Mononuclear cell (primary cell): ENCODE results near the gene OST4. TPM values are rescaled to one million over a fixed set of nuclear protein-coding genes. Genes with fewer than 3 reads are reported as not detected.
"Not testable (repeated sequence)": the region's sequence is repeated elsewhere in the genome, so short reads cannot be mapped to it uniquely, and the experiment has no call there.

ENCODE experiments used
- H3K27me3 ChIP-seq: 2 replicates; pipeline ENCODE4 v1.6.0; 2011; ENCODE audit warnings: low read length, control low read depth; ENCODE audit not compliant: insufficient read depth
- H3K4me1 ChIP-seq: 2 replicates; pipeline ENCODE4 v1.5.1; 2011; ENCODE audit warnings: mild to moderate bottlenecking, low read length, control low read depth; ENCODE audit not compliant: insufficient read depth
- H3K4me3 ChIP-seq: 2 replicates; pipeline ENCODE4 v1.5.1; 2011; ENCODE audit warnings: mild to moderate bottlenecking, low read length, moderate library complexity
- H3K9me3 ChIP-seq: 2 replicates; pipeline ENCODE4 v1.5.1; 2011; ENCODE audit warnings: low read depth, mild to moderate bottlenecking, control low read depth, low read length
- total RNA-seq: library from RNA; depleted of rRNA; stranded (reverse); fragments of >200 nt; gene quantifications from one replicate; pipeline ENCODE4 v1.2.3, GENCODE V29; 2012

Gene OST4
- 222 TPM for total RNA-seq

GRCh38 chr2:27071277-27071989 lies at the start of gene OST4:
TSS of gene OST4 (minus strand) at chr2:27071654.
- no peaks in the 10 kb centered on the region for H3K9me3 ChIP-seq
- H3K27me3 ChIP-seq, result no peaks in the 10 kb centered on the region
- peak within 1 kb of the TSS; percentile 94 for H3K4me3 ChIP-seq
- peaks cover 53% of the 10 kb centered on the region for H3K4me1 ChIP-seq

GRCh38 chr2:27119330-27119670 lies 47.8 kb upstream of the OST4 start:
- Histone ChIP-seq H3K27me3 (peaks cover 22% of the 10 kb centered on the region), H3K4me1 (peaks cover 33% of the 10 kb centered on the region)
- not testable (repeated sequence) for H3K4me3 ChIP-seq, H3K9me3 ChIP-seq

GRCh38 chr2:27118525-27119329 lies 47.3 kb upstream of the OST4 start, which contains the start of gene CGREF1:
TSS of gene CGREF1 (minus strand) at chr2:27119128. CDS start at chr2:27104366, 14,762 bp downstream.
- Histone ChIP-seq H3K27me3 (peaks cover 22% of the 10 kb centered on the region), H3K4me3 (no peak within 1 kb of the TSS)

GRCh38 chr2:27117995-27118524 lies 46.6 kb upstream of the OST4 start:
- Histone ChIP-seq H3K9me3 (no peaks in the 10 kb centered on the region), H3K4me1 (peaks cover 23% of the 10 kb centered on the region), H3K4me3 (no peak overlapping the region), H3K27me3 (peaks cover 22% of the 10 kb centered on the region)

More at GRCh38 chr2:27118525-27119329, 47.3 kb upstream of the OST4 start, which contains the start of gene CGREF1:
- H3K9me3 ChIP-seq, result no peaks in the 10 kb centered on the region
- peaks cover 29% of the 10 kb centered on the region for H3K4me1 ChIP-seq

GRCh38 chr2:27115519-27115918 lies 44.1 kb upstream of the OST4 start:
- Histone ChIP-seq H3K27me3 (peaks cover 20% of the 10 kb centered on the region), H3K4me3 (no peak overlapping the region), H3K9me3 (no peaks in the 10 kb centered on the region), H3K4me1 (peaks cover 12% of the 10 kb centered on the region)

GRCh38 chr2:27111392-27112078 lies 40.1 kb upstream of the OST4 start:
- not testable (repeated sequence) for H3K4me1 ChIP-seq, H3K27me3 ChIP-seq, H3K9me3 ChIP-seq, H3K4me3 ChIP-seq

- not testable (repeated sequence) for H3K27me3 ChIP-seq, H3K9me3 ChIP-seq, H3K4me3 ChIP-seq, H3K4me1 ChIP-seq
Measured at GRCh38 chr2:27110603-27111352, 39.3 kb upstream of the OST4 start.

- no peaks in the 10 kb centered on the region for H3K27me3 ChIP-seq
- no peaks in the 10 kb centered on the region for H3K4me1 ChIP-seq
- no peak overlapping the region for H3K4me3 ChIP-seq
- H3K9me3 ChIP-seq, result no peaks in the 10 kb centered on the region
Measured at GRCh38 chr2:27109083-27109482, 37.6 kb upstream of the OST4 start.

GRCh38 chr2:27108221-27108620 lies 36.8 kb upstream of the OST4 start:
- Histone ChIP-seq H3K4me3 (no peak overlapping the region), H3K9me3 (no peaks in the 10 kb centered on the region), H3K27me3 (no peaks in the 10 kb centered on the region), H3K4me1 (no peaks in the 10 kb centered on the region)

GRCh38 chr2:27105981-27106380 lies 34.5 kb upstream of the OST4 start:
- Histone ChIP-seq H3K9me3 (no peaks in the 10 kb centered on the region), H3K4me3 (no peak overlapping the region), H3K4me1 (no peaks in the 10 kb centered on the region), H3K27me3 (no peaks in the 10 kb centered on the region)

GRCh38 chr2:27102329-27102728 lies 30.9 kb upstream of the OST4 start:
- Histone ChIP-seq H3K9me3 (no peaks in the 10 kb centered on the region), H3K4me1 (peaks cover 2% of the 10 kb centered on the region), H3K4me3 (no peak overlapping the region), H3K27me3 (no peaks in the 10 kb centered on the region)

- Histone ChIP-seq H3K27me3 (no peaks in the 10 kb centered on the region), H3K4me1 (peaks cover 20% of the 10 kb centered on the region), H3K4me3 (no peak overlapping the region), H3K9me3 (no peaks in the 10 kb centered on the region)
Measured at GRCh38 chr2:27100036-27100435, 28.6 kb upstream of the OST4 start.

GRCh38 chr2:27099334-27099955 lies 28.0 kb upstream of the OST4 start:
- no peak overlapping the region for H3K4me3 ChIP-seq
- peaks cover 20% of the 10 kb centered on the region for H3K4me1 ChIP-seq
- H3K27me3 ChIP-seq, result no peaks in the 10 kb centered on the region
- H3K9me3 ChIP-seq, result no peaks in the 10 kb centered on the region

- Histone ChIP-seq H3K4me1 (peaks cover 20% of the 10 kb centered on the region), H3K9me3 (no peaks in the 10 kb centered on the region), H3K27me3 (no peaks in the 10 kb centered on the region), H3K4me3 (no peak overlapping the region)
Measured at GRCh38 chr2:27097341-27097740, 25.9 kb upstream of the OST4 start.
